ENCODE measurements around the gene TANGO6. TPM values are rescaled to one million over a fixed set of nuclear protein-coding genes. Genes with fewer than 3 reads are reported as not detected.

Gene TANGO6
- total and polyA plus RNA-seq, 2 of the 8 experiments (the other 6 are each of a cell fraction or from before 2014, with no cell fraction given), result 5.0 to 19.5 TPM

DNA sequence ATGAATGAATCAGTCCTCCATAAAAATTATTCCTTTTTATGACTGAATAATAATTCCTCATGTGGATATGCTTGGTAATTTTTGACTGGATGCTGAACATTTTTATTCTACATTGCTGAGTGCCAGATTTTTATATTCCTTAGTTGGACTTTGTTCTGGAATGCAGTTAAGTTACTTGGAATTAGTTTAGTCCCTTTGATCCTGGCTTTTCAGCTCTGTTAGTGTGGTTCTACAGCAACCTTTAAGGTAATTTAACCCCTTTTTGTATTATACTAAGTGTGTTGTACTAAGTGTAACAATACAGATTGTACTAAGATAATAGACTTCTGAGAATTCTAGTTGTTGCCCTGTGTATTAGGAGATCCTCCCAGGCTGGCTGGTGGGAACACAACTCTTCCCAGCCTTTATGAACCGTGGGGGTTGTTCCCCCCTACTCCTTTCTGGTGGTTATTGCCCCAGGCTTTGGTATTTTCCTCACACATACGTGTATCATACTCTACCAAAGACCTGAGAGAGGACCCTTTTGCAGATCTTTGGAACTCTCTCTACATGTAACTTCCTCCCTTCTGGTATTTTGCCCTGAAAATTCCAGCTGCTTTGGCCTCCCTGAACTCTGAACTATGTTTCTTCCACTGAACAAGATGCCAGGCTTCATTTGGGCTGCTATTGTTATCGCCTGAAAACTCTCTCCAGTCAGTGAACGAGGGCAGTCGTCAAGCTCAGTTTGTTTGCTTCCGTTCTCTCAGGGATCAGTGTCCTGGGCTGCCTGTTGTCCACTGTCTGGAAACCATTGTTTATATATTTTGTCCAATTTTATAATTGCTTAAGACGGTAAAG, 30.5 kb downstream of the TANGO6 start:
- Histone ChIP-seq H3K27me3 (replicated peaks in 1 of 4; ENCODE audit: control insufficient read depth in 3 of 4, extremely low read depth in 1 of 4, insufficient read depth in 3 of 4, low read length in 3 of 4) (no peaks in the 10 kb centered on the region), H2BK12ac (ENCODE audit: low read depth, low read length) (no peak overlapping the region), H2BK5ac (ENCODE audit: low read depth, low read length) (no peak overlapping the region), H3K23me2 (ENCODE audit: low read depth, low read length) (no peaks in the 10 kb centered on the region; the same call in 1 of the 2 replicates), H4K20me1 (replicated peaks in 1 of 2; ENCODE audit: control insufficient read depth in 1 of 2, insufficient read depth in 2 of 2, low read length in 2 of 2) (no peaks in the 10 kb centered on the region), H3K4me3 (ENCODE audit: extremely low read depth in 1 of 4, insufficient read depth in 2 of 4, low read depth in 3 of 4, low read length in 4 of 4) (no peak overlapping the region), H2BK20ac (ENCODE audit: low read length) (no peak overlapping the region), H3K4ac (replicated peaks; ENCODE audit: insufficient read length, low read depth, low read length) (no peak overlapping the region), H3K14ac (ENCODE audit: insufficient read length) (no peak overlapping the region), H2BK15ac (ENCODE audit: low read length) (no peak overlapping the region), H2BK120ac (replicated peaks; ENCODE audit: low read depth, low read length) (no peak overlapping the region), H4K5ac (ENCODE audit: insufficient read length, low read depth, low read length) (no peak overlapping the region), H3K9me3 (ENCODE audit: insufficient read depth in 2 of 2, low read depth in 1 of 2, low read length in 1 of 2) (no peaks in the 10 kb centered on the region), H3K27ac (ENCODE audit: low read depth, low read length) (no peak overlapping the region), H3K18ac (ENCODE audit: extremely low read depth, low read length) (no peak overlapping the region), H3K23ac (ENCODE audit: insufficient read length) (no peak overlapping the region), H3K56ac (replicated peaks; ENCODE audit: insufficient read length, low read depth, low read length) (no peak overlapping the region), H2AFZ (ENCODE audit: low read length) (no peak overlapping the region), H4K91ac (replicated peaks; ENCODE audit: insufficient read length, low read length) (no peak overlapping the region), H3K9ac (replicated peaks in 1 of 4; ENCODE audit: extremely low read depth in 1 of 4, low read depth in 3 of 4, low read length in 3 of 4) (no peak overlapping the region), H3K4me2 (ENCODE audit: insufficient read depth in 1 of 2, low read depth in 2 of 2, low read length in 2 of 2) (no peak overlapping the region), H3K4me1 (replicated peaks in 1 of 4; ENCODE audit: control insufficient read depth in 3 of 4, insufficient read depth in 4 of 4, low read length in 3 of 4) (peaks cover 0 to 6% (median 3%) of the 10 kb centered on the region in 4 experiments; a peak in 3 of 7 replicates), H4K8ac (ENCODE audit: extremely low read depth, insufficient read depth, low read length) (no peak overlapping the region), H2AK5ac (ENCODE audit: low read depth, low read length) (no peak overlapping the region), H3K79me2 (ENCODE audit: control insufficient read depth in 1 of 2, insufficient read depth in 2 of 2, low read length in 2 of 2) (no peaks in the 10 kb centered on the region), H3K79me1 (ENCODE audit: low read depth, low read length) (no peaks in the 10 kb centered on the region), H3K36me3 (ENCODE audit: control insufficient read depth in 2 of 4, insufficient read depth in 4 of 4, low read length in 3 of 4) (peaks cover 0 to 3% (median 1%) of the 10 kb centered on the region in 4 experiments; a peak in 2 of 8 replicates)
- POLR2A ChIA-PET (ENCODE audit: partially characterized antibody), result no interaction called here
- CTCF ChIA-PET (ENCODE audit: partially characterized antibody), result interaction anchor here (0.6 to 1.5 kb wide), 2 partner anchors 201 to 276 kb away, joined by 3 to 5 read pairs; no protein-coding TSS in a partner anchor
- 93% methylated on average over 7 of the region's 7 CpGs; no CpG with 5 or more reads in 1 of the 2 experiments for WGBS, 2 experiments (ENCODE audit: extremely low coverage in 1 of 2, insufficient coverage in 1 of 2, insufficient read length in 1 of 2, insufficient replicate concordance in 2 of 2, low coverage in 1 of 2, low lambda C conversion rate in 2 of 2, missing lambda C conversion rate in 1 of 2)
- FAIRE-seq, result no peak
- no peak for DNase-seq (ENCODE audit: low read depth in 1 of 2, low spot score in 2 of 2)
- TF ChIP-seq RXRA (IDR thresholded peaks at IDR 0.05; ENCODE audit: insufficient read depth, low read depth, low read length) (no peak), KDM1A (IDR thresholded peaks at IDR 0.05; ENCODE audit: borderline replicate concordance, low read length) (no peak), POLR2A (IDR thresholded peaks at IDR 0.05; ENCODE audit: control extremely low read depth in 1 of 2, low read depth in 2 of 2, low read length in 2 of 2) (no peak), BCL11A (IDR thresholded peaks at IDR 0.05; ENCODE audit: low read depth in 2 of 2, low read length in 2 of 2) (no peak), SP1 (IDR thresholded peaks at IDR 0.05; ENCODE audit: low read depth, low read length) (no peak), NANOG (IDR thresholded peaks at IDR 0.05; ENCODE audit: insufficient read depth, low read depth, low read length, poor library complexity, severe bottlenecking) (no peak), TCF12 (IDR thresholded peaks at IDR 0.05; ENCODE audit: low read depth, low read length) (no peak)
